GM19438 (cell line): ENCODE measurements around the gene GAB4.
"Not testable (repeated sequence)": the region's sequence is repeated elsewhere in the genome, so short reads cannot be mapped to it uniquely, and the experiment has no call there.

Source experiments
- ATAC-seq: cut with Tn5 transposase; IDR thresholded peaks from one replicate; pipeline ENCODE4 v1.9.1; 2021; ENCODE audit warnings: low read depth; ENCODE audit not compliant: unreplicated experiment

The GAB4 gene

GRCh38 chr22:16917144-16918003 is 90.6 kb downstream of the GAB4 start:
- no peak for ATAC-seq

DNA sequence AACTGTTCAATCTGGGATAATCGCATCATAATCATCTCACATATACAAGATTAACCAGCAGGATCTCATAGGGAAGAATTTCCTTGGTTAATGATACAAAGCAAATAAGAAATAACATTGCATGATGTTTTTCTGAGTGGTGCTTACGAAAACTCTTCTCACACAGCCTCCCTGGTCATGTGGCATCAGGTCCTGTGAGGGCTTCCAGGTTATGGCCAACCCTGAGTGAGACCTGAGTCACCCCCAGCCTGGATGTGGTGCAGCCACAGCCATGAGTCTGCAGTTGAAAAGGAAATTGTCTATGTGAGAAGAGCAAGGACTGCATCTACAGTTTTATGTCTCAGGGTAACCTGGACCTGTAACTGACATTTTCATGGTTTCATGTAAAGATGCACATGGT is 92.3 kb downstream of the GAB4 start:
- no peak for ATAC-seq

GRCh38 chr22:16914911-16915310 is 93.1 kb downstream of the GAB4 start:
- ATAC-seq = not testable (repeated sequence)

DNA sequence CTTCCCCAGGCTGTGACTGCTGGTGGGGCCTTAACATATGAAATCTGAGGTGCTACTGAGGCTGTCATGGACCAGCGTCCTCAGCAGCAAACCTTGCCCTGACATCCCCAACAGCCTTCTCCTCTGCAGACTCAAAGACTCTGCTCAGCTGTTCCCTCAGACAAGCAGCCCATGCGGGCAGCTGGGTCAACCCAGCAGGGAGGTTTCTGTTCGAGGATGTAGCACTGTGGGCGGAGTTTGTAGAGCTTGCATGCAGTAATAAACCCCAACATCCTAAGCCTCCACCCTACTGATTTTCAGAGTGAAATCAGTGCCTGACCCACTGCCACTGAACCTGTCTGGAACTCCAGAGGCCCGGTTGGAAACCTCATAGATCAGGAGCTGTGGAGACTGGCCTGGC is 94.0 kb downstream of the GAB4 start:
- ATAC-seq = no peak

GRCh38 chr22:16912281-16912680 is 95.7 kb downstream of the GAB4 start:
- ATAC-seq = no peak
